NCI-H1694 treated with DMSO at 0.1 percent for 48 hours (cell line): ENCODE results near the gene MYBPC1.
"Not testable (repeated sequence)": the region's sequence is repeated elsewhere in the genome, so short reads cannot be mapped to it uniquely, and the experiment has no call there.

ENCODE experiments used
- DNase-seq: peaks from one replicate; lab custom pipeline; 2025; lab: John Stamatoyannopoulos, UW

The MYBPC1 gene

GRCh38 chr12:101733166-101733565 is 138.4 kb downstream of the MYBPC1 start:
- DNase-seq = no peak

GRCh38 chr12:101734482-101734881 is 139.7 kb downstream of the MYBPC1 start:
- DNase-seq = not testable (repeated sequence)
